Neural crest cell (in vitro differentiated cells): ENCODE measurements around the gene PLXNB2. TPM values are rescaled to one million over a fixed set of nuclear protein-coding genes. Genes with fewer than 3 reads are reported as not detected.

Experiments used
- DNase-seq: peaks from one replicate; pipeline ENCODE4 v3.0.0; 2021; ENCODE audit warnings: low read depth, mixed read lengths, low spot score
- H3K27ac Mint-ChIP-seq: one replicate; pipeline ENCODE4 v1.8.0; 2021; ENCODE audit warnings: mild to moderate bottlenecking, mixed read lengths; ENCODE audit not compliant: unreplicated experiment
- H3K27me3 Mint-ChIP-seq: 2 replicates; pipeline ENCODE4 v1.8.0; 2021; ENCODE audit warnings: low read depth, mild to moderate bottlenecking, mixed read lengths
- H3K36me3 Mint-ChIP-seq: 2 replicates; pipeline ENCODE4 v1.8.0; 2021; ENCODE audit warnings: low read depth, mild to moderate bottlenecking, mixed read lengths
- H3K4me1 Mint-ChIP-seq: 2 replicates; pipeline ENCODE4 v1.8.0; 2021; ENCODE audit warnings: mixed read lengths
- H3K4me3 Mint-ChIP-seq: one replicate; pipeline ENCODE4 v1.8.0; 2021; ENCODE audit warnings: mild to moderate bottlenecking, mixed read lengths
- H3K9me3 Mint-ChIP-seq: 2 replicates; pipeline ENCODE4 v1.8.0; 2021; ENCODE audit warnings: mixed read lengths
- CTCF ChIP-seq: fragments of 200-600 bp; sonication (generic); conservative IDR thresholded peaks from 2 replicates; pipeline ENCODE4 v1.5.0; 2021; ENCODE audit warnings: antibody characterized with exemption, mild to moderate bottlenecking
- total RNA-seq: library from RNA; stranded (reverse); gene quantifications from 2 replicates; pipeline ENCODE4 v1.2.1, GENCODE V29; 2021

Gene PLXNB2
- total RNA-seq, 1 donor from 2014 or later = 130 TPM

- Mint-ChIP-seq H3K4me1 (peaks cover 5% of the 10 kb centered on the region), H3K36me3 (no peaks in the 10 kb centered on the region), H3K4me3 (peak overlapping the region; percentile 71), H3K9me3 (no peaks in the 10 kb centered on the region), H3K27ac (no peak overlapping the region), H3K27me3 (no peaks in the 10 kb centered on the region)
- TF ChIP-seq CTCF = no peak
- DNase-seq = no peak
These were observed 48.1 kb downstream of the PLXNB2 start for GRCh38 chr22:50259302-50259701.

GRCh38 chr22:50258361-50259292 lies 48.8 kb downstream of the PLXNB2 start:
- DNase-seq = no peak
- no peak for TF ChIP-seq CTCF
- Mint-ChIP-seq H3K36me3 (no peaks in the 10 kb centered on the region), H3K4me1 (peaks cover 5% of the 10 kb centered on the region), H3K27ac (no peak overlapping the region), H3K4me3 (peak overlapping the region; percentile 71), H3K9me3 (no peaks in the 10 kb centered on the region), H3K27me3 (no peaks in the 10 kb centered on the region)

GRCh38 chr22:50257451-50258360 lies 49.7 kb downstream of the PLXNB2 start:
- Mint-ChIP-seq H3K9me3 (no peaks in the 10 kb centered on the region), H3K4me1 (peaks cover 5% of the 10 kb centered on the region)

GRCh38 chr22:50257041-50257440 lies 50.4 kb downstream of the PLXNB2 start:
- no peak for TF ChIP-seq CTCF
- Mint-ChIP-seq H3K4me3 (no peak overlapping the region), H3K4me1 (peaks cover 1% of the 10 kb centered on the region), H3K9me3 (no peaks in the 10 kb centered on the region), H3K36me3 (no peaks in the 10 kb centered on the region), H3K27ac (no peak overlapping the region), H3K27me3 (no peaks in the 10 kb centered on the region)
- DNase-seq = no peak

More at GRCh38 chr22:50257451-50258360, 49.7 kb downstream of the PLXNB2 start:
- no peak overlapping the region for H3K27ac Mint-ChIP-seq
- no peak for DNase-seq
- no peak overlapping the region for H3K4me3 Mint-ChIP-seq
- no peaks in the 10 kb centered on the region for H3K27me3 Mint-ChIP-seq
- no peak for TF ChIP-seq CTCF
- no peaks in the 10 kb centered on the region for H3K36me3 Mint-ChIP-seq

- DNase-seq = no peak
- no peak for TF ChIP-seq CTCF
- Mint-ChIP-seq H3K27ac (no peak overlapping the region), H3K4me1 (no peaks in the 10 kb centered on the region), H3K27me3 (no peaks in the 10 kb centered on the region), H3K9me3 (no peaks in the 10 kb centered on the region), H3K4me3 (no peak overlapping the region), H3K36me3 (no peaks in the 10 kb centered on the region)
These were observed 51.1 kb downstream of the PLXNB2 start for GRCh38 chr22:50256258-50256862.
